Measurements from ENCODE around the gene APC2.
A peak's percentile ranks its signal among the peaks of the same experiment; 100 is the strongest.

Gene APC2

GRCh38 chr19:1505012-1505411, 55.1 kb downstream of the APC2 start:
- no peak for DNase-seq

GRCh38 chr19:1505991-1506881, 56.3 kb downstream of the APC2 start:
- no peak overlapping the region for H2AK5ac ChIP-seq (ENCODE audit: low read length)
- H3K79me2 ChIP-seq (ENCODE audit: control insufficient read depth, insufficient read depth, low read length, poor library complexity): peaks cover 2% of the 10 kb centered on the region
- H3K23ac ChIP-seq (ENCODE audit: low read length): no peak overlapping the region
- H4K12ac ChIP-seq (ENCODE audit: low read depth, low read length): no peak overlapping the region
- H3K9me3 ChIP-seq (ENCODE audit: insufficient read depth, low read depth, low read length): peaks cover 18% of the 10 kb centered on the region
- no peak for DNase-seq
- no peak overlapping the region for H2AFZ ChIP-seq (ENCODE audit: insufficient read depth, low read length, poor library complexity)
- no peak overlapping the region for H2BK120ac ChIP-seq (ENCODE audit: insufficient read depth, low read length, poor library complexity)
- no peak overlapping the region for H3K18ac ChIP-seq (ENCODE audit: low read length)
- H3K4me1 ChIP-seq (ENCODE audit: control insufficient read depth in 1 of 2, insufficient read depth in 2 of 2, low read length in 2 of 2): peaks cover 2 to 6% of the 10 kb centered on the region in 2 experiments
- H3K9ac ChIP-seq (ENCODE audit: low read length): no peak overlapping the region
- H3K14ac ChIP-seq (ENCODE audit: low read length): no peak overlapping the region
- no peak overlapping the region for H2BK12ac ChIP-seq (ENCODE audit: low read length)
- no peak overlapping the region for H4K8ac ChIP-seq (ENCODE audit: low read depth, low read length)
- no peak overlapping the region for H4K91ac ChIP-seq (ENCODE audit: low read depth, low read length)
- H3K4me2 ChIP-seq (ENCODE audit: low read length): no peak overlapping the region
- no peak overlapping the region for H3K4ac ChIP-seq (ENCODE audit: low read depth, low read length)
- peaks cover 6% of the 10 kb centered on the region for H3K79me1 ChIP-seq (ENCODE audit: low read length)
- H3K36me3 ChIP-seq (ENCODE audit: control insufficient read depth in 1 of 2, insufficient read depth in 2 of 2, low read length in 2 of 2): no peaks in the 10 kb centered on the region
- H3K27ac ChIP-seq (ENCODE audit: low read depth, low read length): no peak overlapping the region
- no peaks in the 10 kb centered on the region for H3K27me3 ChIP-seq (ENCODE audit: insufficient read depth, low read length)
- H2BK5ac ChIP-seq (ENCODE audit: low read depth, low read length, poor library complexity): no peak overlapping the region
- H3K4me3 ChIP-seq (ENCODE audit: low read depth, low read length): no peak overlapping the region
- no CpG with 5 or more reads among the region's 45 CpGs for WGBS (ENCODE audit: extremely low coverage, insufficient coverage, insufficient read length)

More at GRCh38 chr19:1505012-1505411, 55.1 kb downstream of the APC2 start:
- Histone ChIP-seq H3K4ac (ENCODE audit: low read depth, low read length) (no peak overlapping the region), H3K9ac (ENCODE audit: low read length) (no peak overlapping the region), H3K79me2 (ENCODE audit: control insufficient read depth, insufficient read depth, low read length, poor library complexity) (peaks cover 2% of the 10 kb centered on the region), H3K18ac (ENCODE audit: low read length) (no peak overlapping the region), H2AK5ac (ENCODE audit: low read length) (no peak overlapping the region), H4K91ac (ENCODE audit: low read depth, low read length) (no peak overlapping the region), H4K12ac (ENCODE audit: low read depth, low read length) (no peak overlapping the region), H3K14ac (ENCODE audit: low read length) (no peak overlapping the region), H3K4me2 (ENCODE audit: low read length) (no peak overlapping the region), H4K8ac (ENCODE audit: low read depth, low read length) (no peak overlapping the region), H2AFZ (ENCODE audit: insufficient read depth, low read length, poor library complexity) (no peak overlapping the region), H3K79me1 (ENCODE audit: low read length) (peaks cover 6% of the 10 kb centered on the region), H3K23ac (ENCODE audit: low read length) (no peak overlapping the region), H3K27me3 (ENCODE audit: insufficient read depth, low read length) (no peaks in the 10 kb centered on the region), H2BK12ac (ENCODE audit: low read length) (no peak overlapping the region), H3K36me3 (ENCODE audit: control insufficient read depth in 1 of 2, insufficient read depth in 2 of 2, low read length in 2 of 2) (no peaks in the 10 kb centered on the region), H2BK5ac (ENCODE audit: low read depth, low read length, poor library complexity) (no peak overlapping the region), H3K9me3 (ENCODE audit: insufficient read depth, low read depth, low read length) (peaks cover 19% of the 10 kb centered on the region), H2BK120ac (ENCODE audit: insufficient read depth, low read length, poor library complexity) (no peak overlapping the region), H3K4me1 (ENCODE audit: control insufficient read depth in 1 of 2, insufficient read depth in 2 of 2, low read length in 2 of 2) (peaks cover 2 to 6% of the 10 kb centered on the region in 2 experiments), H3K27ac (ENCODE audit: low read depth, low read length) (no peak overlapping the region), H3K4me3 (ENCODE audit: low read depth, low read length) (no peak overlapping the region)
- no CpG with 5 or more reads among the region's 8 CpGs for WGBS (ENCODE audit: extremely low coverage, insufficient coverage, insufficient read length)

- Histone ChIP-seq H2BK120ac (ENCODE audit: insufficient read depth, low read length, poor library complexity) (peak overlapping the region; percentile 5), H3K4ac (ENCODE audit: low read depth, low read length) (no peak overlapping the region), H3K9me3 (ENCODE audit: insufficient read depth, low read depth, low read length) (peaks cover 17% of the 10 kb centered on the region), H2AFZ (ENCODE audit: insufficient read depth, low read length, poor library complexity) (peak overlapping the region; percentile 40), H4K12ac (ENCODE audit: low read depth, low read length) (peak overlapping the region; percentile 64), H3K14ac (ENCODE audit: low read length) (peak overlapping the region; percentile 23), H3K9ac (ENCODE audit: low read length) (no peak overlapping the region), H3K4me2 (ENCODE audit: low read length) (peak overlapping the region; percentile 43), H3K79me1 (ENCODE audit: low read length) (peaks cover 6% of the 10 kb centered on the region), H3K79me2 (ENCODE audit: control insufficient read depth, insufficient read depth, low read length, poor library complexity) (peaks cover 2% of the 10 kb centered on the region), H2AK5ac (ENCODE audit: low read length) (peak overlapping the region; percentile 67), H2BK5ac (ENCODE audit: low read depth, low read length, poor library complexity) (no peak overlapping the region), H3K18ac (ENCODE audit: low read length) (peak overlapping the region; percentile 41), H2BK12ac (ENCODE audit: low read length) (no peak overlapping the region), H3K23ac (ENCODE audit: low read length) (no peak overlapping the region), H3K27me3 (ENCODE audit: insufficient read depth, low read length) (no peaks in the 10 kb centered on the region), H3K36me3 (ENCODE audit: control insufficient read depth in 1 of 2, insufficient read depth in 2 of 2, low read length in 2 of 2) (no peaks in the 10 kb centered on the region), H3K4me1 (ENCODE audit: control insufficient read depth in 1 of 2, insufficient read depth in 2 of 2, low read length in 2 of 2) (peaks cover 2 to 6% of the 10 kb centered on the region in 2 experiments), H4K91ac (ENCODE audit: low read depth, low read length) (peak overlapping the region; percentile 53), H3K4me3 (ENCODE audit: low read depth, low read length) (no peak overlapping the region), H4K8ac (ENCODE audit: low read depth, low read length) (peak overlapping the region; percentile 77), H3K27ac (ENCODE audit: low read depth, low read length) (no peak overlapping the region)
- DNase-seq: no peak
- no CpG with 5 or more reads among the region's 23 CpGs for WGBS (ENCODE audit: extremely low coverage, insufficient coverage, insufficient read length)
Measured at GRCh38 chr19:1507192-1507660, 57.3 kb downstream of the APC2 start.

- Histone ChIP-seq H3K4me3 (ENCODE audit: low read depth, low read length) (peak overlapping the region; percentile 64), H4K12ac (ENCODE audit: low read depth, low read length) (peak overlapping the region; percentile 4), H2AFZ (ENCODE audit: insufficient read depth, low read length, poor library complexity) (peak overlapping the region; percentile 41), H3K9ac (ENCODE audit: low read length) (no peak overlapping the region), H3K18ac (ENCODE audit: low read length) (peak overlapping the region; percentile 19), H3K79me2 (ENCODE audit: control insufficient read depth, insufficient read depth, low read length, poor library complexity) (peaks cover 2% of the 10 kb centered on the region), H3K27me3 (ENCODE audit: insufficient read depth, low read length) (no peaks in the 10 kb centered on the region), H2BK5ac (ENCODE audit: low read depth, low read length, poor library complexity) (peak overlapping the region; percentile 19), H4K8ac (ENCODE audit: low read depth, low read length) (peak overlapping the region; percentile 77), H3K27ac (ENCODE audit: low read depth, low read length) (peak overlapping the region; percentile 14), H3K79me1 (ENCODE audit: low read length) (peaks cover 7% of the 10 kb centered on the region), H4K91ac (ENCODE audit: low read depth, low read length) (peak overlapping the region; percentile 21), H3K36me3 (ENCODE audit: control insufficient read depth in 1 of 2, insufficient read depth in 2 of 2, low read length in 2 of 2) (no peaks in the 10 kb centered on the region), H3K14ac (ENCODE audit: low read length) (peak overlapping the region; percentile 19), H2BK120ac (ENCODE audit: insufficient read depth, low read length, poor library complexity) (peak overlapping the region; percentile 35), H2BK12ac (ENCODE audit: low read length) (no peak overlapping the region), H3K9me3 (ENCODE audit: insufficient read depth, low read depth, low read length) (peaks cover 19% of the 10 kb centered on the region), H3K4me2 (ENCODE audit: low read length) (peak overlapping the region; percentile 57), H3K4ac (ENCODE audit: low read depth, low read length) (peak overlapping the region; percentile 0), H3K23ac (ENCODE audit: low read length) (no peak overlapping the region), H3K4me1 (ENCODE audit: control insufficient read depth in 1 of 2, insufficient read depth in 2 of 2, low read length in 2 of 2) (peaks cover 2 to 6% of the 10 kb centered on the region in 2 experiments), H2AK5ac (ENCODE audit: low read length) (no peak overlapping the region)
- DNase-seq: peak; percentile 92 to 97
- no CpG with 5 or more reads among the region's 46 CpGs for WGBS (ENCODE audit: extremely low coverage, insufficient coverage, insufficient read length)
Measured at GRCh38 chr19:1507763-1508506, 58.0 kb downstream of the APC2 start.

All from trophoblast cell (in vitro differentiated cells and primary cell).